ENCODE measurements around the gene TIGD3. TPM values are rescaled to one million over a fixed set of nuclear protein-coding genes. Genes with fewer than 3 reads are reported as not detected.

TIGD3 gene
- total and polyA plus RNA-seq, 9 of the 15 experiments (the other 6 are each of a cell fraction or from before 2014, with no cell fraction given), result 0.06 to 1.3 (median 0.56) TPM

DNA sequence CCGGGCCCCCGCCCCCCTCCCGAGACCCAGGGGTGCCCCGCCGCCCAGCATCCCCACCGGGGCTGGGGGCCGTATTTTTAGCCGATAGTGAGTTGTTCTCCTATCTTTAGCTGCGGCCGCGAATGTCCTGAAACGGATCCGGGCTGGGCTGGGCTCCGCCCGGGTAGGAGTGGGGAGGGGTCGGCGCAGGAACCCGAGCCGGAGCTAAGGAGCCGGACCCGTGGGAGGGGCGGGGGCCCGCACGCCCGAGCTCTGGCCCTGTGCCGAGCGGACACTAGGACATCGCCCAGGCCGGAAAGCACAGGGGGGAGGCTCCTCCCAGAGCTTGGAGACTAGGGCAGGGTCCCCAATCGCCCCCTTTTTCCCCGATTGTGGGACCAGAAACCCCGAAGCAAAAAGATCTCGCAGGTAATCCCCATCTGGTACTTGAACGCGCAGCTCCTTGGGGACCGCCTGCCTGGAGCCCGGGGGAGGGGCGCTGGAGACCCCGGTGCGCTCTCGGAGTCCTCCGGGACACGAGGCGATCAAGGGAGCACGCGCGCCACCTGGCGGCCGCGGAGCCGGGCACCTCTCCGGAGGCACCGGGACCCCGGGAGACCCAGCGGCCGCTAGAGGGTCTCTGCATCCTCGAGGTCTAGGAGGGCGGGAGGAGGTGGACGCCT lies 39.2 kb upstream of the TIGD3 start:
- peak overlapping the region; percentile 81 for H2AFZ ChIP-seq (ENCODE audit: low read depth, low read length)
- CTCF ChIA-PET (ENCODE audit: low intra/inter-chr PET ratio), result interaction anchor here (0.6 to 3.6 kb wide), 6 partner anchors 9 to 206 kb away, joined by 3 to 91 read pairs (median 5); no protein-coding TSS in a partner anchor
- TF ChIP-seq NFXL1 (CRISPR knock-in tag; IDR thresholded peaks at IDR 0.05), result no peak
- TF ChIP-seq, protein P1, sequence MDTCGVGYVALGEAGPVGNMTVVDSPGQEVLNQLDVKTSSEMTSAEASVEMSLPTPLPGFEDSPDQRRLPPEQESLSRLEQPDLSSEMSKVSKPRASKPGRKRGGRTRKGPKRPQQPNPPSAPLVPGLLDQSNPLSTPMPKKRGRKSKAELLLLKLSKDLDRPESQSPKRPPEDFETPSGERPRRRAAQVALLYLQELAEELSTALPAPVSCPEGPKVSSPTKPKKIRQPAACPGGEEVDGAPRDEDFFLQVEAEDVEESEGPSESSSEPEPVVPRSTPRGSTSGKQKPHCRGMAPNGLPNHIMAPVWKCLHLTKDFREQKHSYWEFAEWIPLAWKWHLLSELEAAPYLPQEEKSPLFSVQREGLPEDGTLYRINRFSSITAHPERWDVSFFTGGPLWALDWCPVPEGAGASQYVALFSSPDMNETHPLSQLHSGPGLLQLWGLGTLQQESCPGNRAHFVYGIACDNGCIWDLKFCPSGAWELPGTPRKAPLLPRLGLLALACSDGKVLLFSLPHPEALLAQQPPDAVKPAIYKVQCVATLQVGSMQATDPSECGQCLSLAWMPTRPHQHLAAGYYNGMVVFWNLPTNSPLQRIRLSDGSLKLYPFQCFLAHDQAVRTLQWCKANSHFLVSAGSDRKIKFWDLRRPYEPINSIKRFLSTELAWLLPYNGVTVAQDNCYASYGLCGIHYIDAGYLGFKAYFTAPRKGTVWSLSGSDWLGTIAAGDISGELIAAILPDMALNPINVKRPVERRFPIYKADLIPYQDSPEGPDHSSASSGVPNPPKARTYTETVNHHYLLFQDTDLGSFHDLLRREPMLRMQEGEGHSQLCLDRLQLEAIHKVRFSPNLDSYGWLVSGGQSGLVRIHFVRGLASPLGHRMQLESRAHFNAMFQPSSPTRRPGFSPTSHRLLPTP (IDR thresholded peaks at IDR 0.05; ENCODE audit: borderline replicate concordance, extremely low read depth, insufficient read length), result no peak
- peak; percentile 15; the same call in 1 of the 2 replicates for TF ChIP-seq ETV1 (tag; conservative IDR thresholded peaks at IDR 0.05; ENCODE audit: low read depth)
- TF ChIP-seq, protein P2, sequence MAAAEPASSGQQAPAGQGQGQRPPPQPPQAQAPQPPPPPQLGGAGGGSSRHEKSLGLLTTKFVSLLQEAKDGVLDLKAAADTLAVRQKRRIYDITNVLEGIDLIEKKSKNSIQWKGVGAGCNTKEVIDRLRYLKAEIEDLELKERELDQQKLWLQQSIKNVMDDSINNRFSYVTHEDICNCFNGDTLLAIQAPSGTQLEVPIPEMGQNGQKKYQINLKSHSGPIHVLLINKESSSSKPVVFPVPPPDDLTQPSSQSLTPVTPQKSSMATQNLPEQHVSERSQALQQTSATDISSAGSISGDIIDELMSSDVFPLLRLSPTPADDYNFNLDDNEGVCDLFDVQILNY (CRISPR knock-in tag; IDR thresholded peaks at IDR 0.05), result 0 out of 2 replicates have a peak, but pooled peaks have one; percentile 16
- 0 out of 2 replicates have a peak, but pooled peaks have one; percentile 17 for TF ChIP-seq SMAD4 (CRISPR knock-in tag; conservative IDR thresholded peaks at IDR 0.05)
- peak; percentile 37 for TF ChIP-seq BRD9 (IDR thresholded peaks at IDR 0.05; ENCODE audit: low read depth, partially characterized antibody)
- TF ChIP-seq ARID1B (IDR thresholded peaks at IDR 0.05), result peak; percentile 14; the same call in 1 of the 2 replicates
- 0 out of 2 replicates have a peak, but pooled peaks have one; percentile 45 for TF ChIP-seq ZNF24 (IDR thresholded peaks at IDR 0.05)
- TF ChIP-seq, protein P3, sequence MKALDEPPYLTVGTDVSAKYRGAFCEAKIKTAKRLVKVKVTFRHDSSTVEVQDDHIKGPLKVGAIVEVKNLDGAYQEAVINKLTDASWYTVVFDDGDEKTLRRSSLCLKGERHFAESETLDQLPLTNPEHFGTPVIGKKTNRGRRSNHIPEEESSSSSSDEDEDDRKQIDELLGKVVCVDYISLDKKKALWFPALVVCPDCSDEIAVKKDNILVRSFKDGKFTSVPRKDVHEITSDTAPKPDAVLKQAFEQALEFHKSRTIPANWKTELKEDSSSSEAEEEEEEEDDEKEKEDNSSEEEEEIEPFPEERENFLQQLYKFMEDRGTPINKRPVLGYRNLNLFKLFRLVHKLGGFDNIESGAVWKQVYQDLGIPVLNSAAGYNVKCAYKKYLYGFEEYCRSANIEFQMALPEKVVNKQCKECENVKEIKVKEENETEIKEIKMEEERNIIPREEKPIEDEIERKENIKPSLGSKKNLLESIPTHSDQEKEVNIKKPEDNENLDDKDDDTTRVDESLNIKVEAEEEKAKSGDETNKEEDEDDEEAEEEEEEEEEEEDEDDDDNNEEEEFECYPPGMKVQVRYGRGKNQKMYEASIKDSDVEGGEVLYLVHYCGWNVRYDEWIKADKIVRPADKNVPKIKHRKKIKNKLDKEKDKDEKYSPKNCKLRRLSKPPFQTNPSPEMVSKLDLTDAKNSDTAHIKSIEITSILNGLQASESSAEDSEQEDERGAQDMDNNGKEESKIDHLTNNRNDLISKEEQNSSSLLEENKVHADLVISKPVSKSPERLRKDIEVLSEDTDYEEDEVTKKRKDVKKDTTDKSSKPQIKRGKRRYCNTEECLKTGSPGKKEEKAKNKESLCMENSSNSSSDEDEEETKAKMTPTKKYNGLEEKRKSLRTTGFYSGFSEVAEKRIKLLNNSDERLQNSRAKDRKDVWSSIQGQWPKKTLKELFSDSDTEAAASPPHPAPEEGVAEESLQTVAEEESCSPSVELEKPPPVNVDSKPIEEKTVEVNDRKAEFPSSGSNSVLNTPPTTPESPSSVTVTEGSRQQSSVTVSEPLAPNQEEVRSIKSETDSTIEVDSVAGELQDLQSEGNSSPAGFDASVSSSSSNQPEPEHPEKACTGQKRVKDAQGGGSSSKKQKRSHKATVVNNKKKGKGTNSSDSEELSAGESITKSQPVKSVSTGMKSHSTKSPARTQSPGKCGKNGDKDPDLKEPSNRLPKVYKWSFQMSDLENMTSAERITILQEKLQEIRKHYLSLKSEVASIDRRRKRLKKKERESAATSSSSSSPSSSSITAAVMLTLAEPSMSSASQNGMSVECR (CRISPR knock-in tag; IDR thresholded peaks at IDR 0.05), result peak; percentile 18
- TF ChIP-seq JUND (IDR thresholded peaks at IDR 0.05; ENCODE audit: borderline replicate concordance, low read depth, low read length), result no peak
- no peak for TF ChIP-seq JUND (tag; IDR thresholded peaks at IDR 0.05; ENCODE audit: borderline replicate concordance, low read depth, low read length)

More for the DNA sequence above, 39.2 kb upstream of the TIGD3 start:
- Histone ChIP-seq H3K4me3 (peak overlapping the region; percentile 77), H3K4me2 (ENCODE audit: insufficient read depth, low read length) (peak overlapping the region; percentile 84), H3K9ac (ENCODE audit: insufficient read depth in 1 of 2, low read depth in 2 of 2, low read length in 2 of 2) (peak overlapping the region; percentile 61 to 91), H3K27ac (ENCODE audit: extremely low read depth, low read depth, low read length) (peak overlapping the region; percentile 64; the same call in 2 of the 3 replicates), H3K36me3 (ENCODE audit: control insufficient read depth, insufficient read depth, low read length) (no peaks in the 10 kb centered on the region), H3K9me3 (replicated peaks; ENCODE audit: control insufficient read depth, insufficient read depth, low read depth, low read length) (no peaks in the 10 kb centered on the region), H3K4me1 (replicated peaks in 1 of 2; ENCODE audit: control insufficient read depth in 2 of 2, insufficient read depth in 2 of 2, low read length in 2 of 2) (peaks cover 16 to 43% of the 10 kb centered on the region in 2 experiments; a peak in 4 of 5 replicates), H3K79me2 (ENCODE audit: control insufficient read depth, insufficient read depth, low read length) (peaks cover 20% of the 10 kb centered on the region; the same call in 2 of the 3 replicates), H3K9me1 (ENCODE audit: control insufficient read depth, insufficient read depth, low read length) (no peaks in the 10 kb centered on the region), H4K20me1 (replicated peaks; ENCODE audit: control insufficient read depth, insufficient read depth, low read length) (no peaks in the 10 kb centered on the region), H3K27me3 (ENCODE audit: control insufficient read depth in 2 of 2, insufficient read depth in 2 of 2, low read length in 2 of 2) (no peaks in the 10 kb centered on the region)
- DNase-seq (ENCODE audit: extremely low read depth in 1 of 4, low spot score in 3 of 4) (peak; percentile 83 to 90 (median 88)), ATAC-seq (peak; percentile 79), FAIRE-seq (peak; percentile 35)
- in situ Hi-C loops (cut with MboI) (no loop called here), intact Hi-C loops (cut with micrococcal nuclease) (loop anchor here (1.0 to 10.0 kb wide), 4 partner anchors 25 to 201 kb away; partner anchors contain the start of genes TM7SF2 and ZNHIT2)
- TSS peak; percentile 43 for BruUV-seq (replicated peaks)
- under 1% methylated on average over 45 of the region's 59 CpGs for WGBS (ENCODE audit: insufficient coverage, low coverage, missing lambda C conversion rate)
- POLR2A ChIA-PET, result interaction anchor here (0.7 to 3.2 kb wide), 17 partner anchors 10 to 202 kb away, joined by 3 to 21 read pairs (median 4); partner anchors contain the start of genes DPF2, MALAT1, NEAT1 and POLA2
